Measurements from ENCODE around the gene TRABD2B. TPM values are rescaled to one million over a fixed set of nuclear protein-coding genes. Genes with fewer than 3 reads are reported as not detected.
A peak's percentile ranks its signal among the peaks of the same experiment; 100 is the strongest.
"Not testable (repeated sequence)": the region's sequence is repeated elsewhere in the genome, so short reads cannot be mapped to it uniquely, and the experiment has no call there.

The TRABD2B gene
- total and polyA plus RNA-seq, 2 donors (not counting 1 experiment from before 2014, with no cell fraction given) = under 0.01 TPM; not detected in 1

- Histone ChIP-seq H3K4me3 (replicated peaks in 1 of 4; ENCODE audit: control extremely low read depth in 1 of 4, insufficient read depth in 1 of 4, low read depth in 3 of 4, low read length in 4 of 4) (no peak overlapping the region), H3K36me3 (ENCODE audit: control insufficient read depth, insufficient read depth, low read length) (no peaks in the 10 kb centered on the region), H3K79me2 (ENCODE audit: control insufficient read depth, insufficient read depth, low read length) (no peaks in the 10 kb centered on the region), H2AFZ (ENCODE audit: low read length) (no peak overlapping the region), H3K4me1 (ENCODE audit: control insufficient read depth, extremely low read depth, insufficient read depth, low read length) (no peaks in the 10 kb centered on the region), H4K20me1 (ENCODE audit: control insufficient read depth, extremely low read depth, insufficient read depth, low read length) (no peaks in the 10 kb centered on the region), H3K4me2 (ENCODE audit: extremely low read depth, insufficient read depth, low read length) (no peak overlapping the region), H3K9ac (ENCODE audit: insufficient read depth, low read length) (no peak overlapping the region), H3K27ac (ENCODE audit: insufficient read depth, low read length) (no peak overlapping the region), H3K9me3 (ENCODE audit: control insufficient read depth, insufficient read depth, low read depth, low read length) (no peaks in the 10 kb centered on the region), H3K27me3 (ENCODE audit: control insufficient read depth, insufficient read depth, low read length) (no peaks in the 10 kb centered on the region)
- TF ChIP-seq EZH2 (IDR thresholded peaks at IDR 0.05; ENCODE audit: low read length, missing control alignments) (no peak), CTCF (conservative IDR thresholded peaks at IDR 0.05 in 1 of 2, IDR thresholded peaks at IDR 0.05 in 1 of 2; ENCODE audit: low read depth in 1 of 2, low read length in 2 of 2) (no peak)
- peak in 1 of 2 donors; percentile 7 for DNase-seq (ENCODE audit: low read depth in 2 of 2)
These were observed 33.4 kb downstream of the TRABD2B start for GRCh38 chr1:47963568-47964358.

GRCh38 chr1:47962750-47963492, 34.3 kb downstream of the TRABD2B start:
- no peak for TF ChIP-seq CTCF (conservative IDR thresholded peaks at IDR 0.05 in 1 of 2, IDR thresholded peaks at IDR 0.05 in 1 of 2; ENCODE audit: low read depth in 1 of 2, low read length in 2 of 2)
- no peak for TF ChIP-seq EZH2 (IDR thresholded peaks at IDR 0.05; ENCODE audit: low read length, missing control alignments)
- no peak overlapping the region for H3K9ac ChIP-seq (ENCODE audit: insufficient read depth, low read length)

GRCh38 chr1:47961835-47962234, 35.4 kb downstream of the TRABD2B start:
- H3K4me1 ChIP-seq (ENCODE audit: control insufficient read depth, extremely low read depth, insufficient read depth, low read length); H3K27ac ChIP-seq (ENCODE audit: insufficient read depth, low read length); H3K36me3 ChIP-seq (ENCODE audit: control insufficient read depth, insufficient read depth, low read length); H3K4me2 ChIP-seq (ENCODE audit: extremely low read depth, insufficient read depth, low read length); H3K9ac ChIP-seq (ENCODE audit: insufficient read depth, low read length); H3K79me2 ChIP-seq (ENCODE audit: control insufficient read depth, insufficient read depth, low read length); H2AFZ ChIP-seq (ENCODE audit: low read length); H3K27me3 ChIP-seq (ENCODE audit: control insufficient read depth, insufficient read depth, low read length); H4K20me1 ChIP-seq (ENCODE audit: control insufficient read depth, extremely low read depth, insufficient read depth, low read length); H3K9me3 ChIP-seq (ENCODE audit: control insufficient read depth, insufficient read depth, low read depth, low read length); H3K4me3 ChIP-seq (replicated peaks in 1 of 4; ENCODE audit: control extremely low read depth in 1 of 4, insufficient read depth in 1 of 4, low read depth in 3 of 4, low read length in 4 of 4); DNase-seq (ENCODE audit: low read depth in 2 of 2): not testable (repeated sequence)

More at GRCh38 chr1:47962750-47963492, 34.3 kb downstream of the TRABD2B start:
- H3K4me2 ChIP-seq (ENCODE audit: extremely low read depth, insufficient read depth, low read length) = no peak overlapping the region
- no peaks in the 10 kb centered on the region for H3K27me3 ChIP-seq (ENCODE audit: control insufficient read depth, insufficient read depth, low read length)
- no peaks in the 10 kb centered on the region for H4K20me1 ChIP-seq (ENCODE audit: control insufficient read depth, extremely low read depth, insufficient read depth, low read length)
- DNase-seq (ENCODE audit: low read depth in 2 of 2) = no peak
- H3K79me2 ChIP-seq (ENCODE audit: control insufficient read depth, insufficient read depth, low read length) = no peaks in the 10 kb centered on the region
- H3K27ac ChIP-seq (ENCODE audit: insufficient read depth, low read length) = no peak overlapping the region
- no peaks in the 10 kb centered on the region for H3K9me3 ChIP-seq (ENCODE audit: control insufficient read depth, insufficient read depth, low read depth, low read length)
- no peaks in the 10 kb centered on the region for H3K4me1 ChIP-seq (ENCODE audit: control insufficient read depth, extremely low read depth, insufficient read depth, low read length)
- no peak overlapping the region for H3K4me3 ChIP-seq (replicated peaks in 1 of 4; ENCODE audit: control extremely low read depth in 1 of 4, insufficient read depth in 1 of 4, low read depth in 3 of 4, low read length in 4 of 4)
- H3K36me3 ChIP-seq (ENCODE audit: control insufficient read depth, insufficient read depth, low read length) = no peaks in the 10 kb centered on the region
- H2AFZ ChIP-seq (ENCODE audit: low read length) = no peak overlapping the region

GRCh38 chr1:47956491-47956890, 40.7 kb downstream of the TRABD2B start:
- H4K20me1 ChIP-seq (ENCODE audit: control insufficient read depth, extremely low read depth, insufficient read depth, low read length); H3K9ac ChIP-seq (ENCODE audit: insufficient read depth, low read length); H3K4me3 ChIP-seq (replicated peaks in 1 of 4; ENCODE audit: control extremely low read depth in 1 of 4, insufficient read depth in 1 of 4, low read depth in 3 of 4, low read length in 4 of 4); H2AFZ ChIP-seq (ENCODE audit: low read length); H3K9me3 ChIP-seq (ENCODE audit: control insufficient read depth, insufficient read depth, low read depth, low read length); H3K36me3 ChIP-seq (ENCODE audit: control insufficient read depth, insufficient read depth, low read length); H3K27me3 ChIP-seq (ENCODE audit: control insufficient read depth, insufficient read depth, low read length); H3K4me2 ChIP-seq (ENCODE audit: extremely low read depth, insufficient read depth, low read length); DNase-seq (ENCODE audit: low read depth in 2 of 2); H3K4me1 ChIP-seq (ENCODE audit: control insufficient read depth, extremely low read depth, insufficient read depth, low read length); H3K27ac ChIP-seq (ENCODE audit: insufficient read depth, low read length); H3K79me2 ChIP-seq (ENCODE audit: control insufficient read depth, insufficient read depth, low read length): not testable (repeated sequence)
